Activated naive CD8-positive, alpha-beta T cell (primary cell): ENCODE data around the gene TXNDC16.
"Not testable (repeated sequence)": the region's sequence is repeated elsewhere in the genome, so short reads cannot be mapped to it uniquely, and the experiment has no call there.

Experiments used
- H3K27ac Mint-ChIP-seq: one replicate; pipeline ENCODE4 v1.8.0; 2021; ENCODE audit warnings: mixed read lengths
- H3K27me3 Mint-ChIP-seq: one replicate; pipeline ENCODE4 v1.8.0; 2021; ENCODE audit warnings: mixed read lengths
- H3K36me3 Mint-ChIP-seq: one replicate; pipeline ENCODE4 v1.8.0; 2021; ENCODE audit warnings: mixed read lengths
- H3K4me1 Mint-ChIP-seq: one replicate; pipeline ENCODE4 v1.8.0; 2021; ENCODE audit warnings: low read depth, mixed read lengths
- H3K4me3 Mint-ChIP-seq: one replicate; pipeline ENCODE4 v1.8.0; 2021; ENCODE audit warnings: mild to moderate bottlenecking, mixed read lengths
- H3K9me3 Mint-ChIP-seq: one replicate; pipeline ENCODE4 v1.8.0; 2021; ENCODE audit warnings: low read depth, mixed read lengths

TXNDC16 gene

GRCh38 chr14:52494444-52494843 lies 57.9 kb downstream of the TXNDC16 start:
- Mint-ChIP-seq H3K27ac (no peak overlapping the region), H3K36me3 (peaks cover 33% of the 10 kb centered on the region), H3K9me3 (peaks cover 3% of the 10 kb centered on the region), H3K4me1 (no peaks in the 10 kb centered on the region), H3K4me3 (no peak overlapping the region), H3K27me3 (no peaks in the 10 kb centered on the region)

GRCh38 chr14:52485350-52485960 lies 66.8 kb downstream of the TXNDC16 start:
- Mint-ChIP-seq H3K27me3 (no peaks in the 10 kb centered on the region), H3K27ac (no peak overlapping the region), H3K4me1 (peaks cover 3% of the 10 kb centered on the region), H3K4me3 (no peak overlapping the region), H3K9me3 (no peaks in the 10 kb centered on the region), H3K36me3 (peaks cover 4% of the 10 kb centered on the region)

DNA sequence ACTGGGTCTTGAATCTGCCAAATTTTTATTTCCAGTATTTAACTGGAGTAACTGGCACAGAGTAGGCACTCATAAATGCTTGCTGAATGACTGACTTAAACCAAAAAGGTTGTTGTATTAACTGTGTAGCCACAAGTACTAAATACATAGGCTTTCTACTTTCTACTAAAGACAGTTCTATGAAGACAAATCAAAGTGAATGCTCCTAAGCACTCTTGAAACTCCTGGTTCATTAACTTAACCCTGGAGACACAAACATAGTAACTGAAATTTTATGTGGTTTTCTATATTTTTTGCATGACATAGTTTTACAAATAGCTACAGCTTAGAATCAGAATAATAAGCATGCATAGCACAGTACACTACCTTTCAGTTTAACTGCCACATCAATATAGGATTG lies 70.4 kb downstream of the TXNDC16 start:
- H3K9me3 Mint-ChIP-seq = peaks cover 2% of the 10 kb centered on the region
- H3K4me1 Mint-ChIP-seq = peaks cover 8% of the 10 kb centered on the region
- no peaks in the 10 kb centered on the region for H3K27me3 Mint-ChIP-seq
- peaks cover 23% of the 10 kb centered on the region for H3K36me3 Mint-ChIP-seq
- no peak overlapping the region for H3K27ac Mint-ChIP-seq
- no peak overlapping the region for H3K4me3 Mint-ChIP-seq

GRCh38 chr14:52473557-52473956 lies 78.7 kb downstream of the TXNDC16 start:
- no peaks in the 10 kb centered on the region for H3K27me3 Mint-ChIP-seq
- H3K27ac Mint-ChIP-seq = no peak overlapping the region
- H3K36me3 Mint-ChIP-seq = peaks cover 23% of the 10 kb centered on the region
- H3K4me1 Mint-ChIP-seq = peaks cover 16% of the 10 kb centered on the region
- H3K9me3 Mint-ChIP-seq = peaks cover 11% of the 10 kb centered on the region
- H3K4me3 Mint-ChIP-seq = no peak overlapping the region

- H3K36me3 Mint-ChIP-seq = peaks cover 20% of the 10 kb centered on the region
- peaks cover 11% of the 10 kb centered on the region for H3K9me3 Mint-ChIP-seq
- H3K4me3 Mint-ChIP-seq = no peak overlapping the region
- H3K27ac Mint-ChIP-seq = no peak overlapping the region
- peaks cover 14% of the 10 kb centered on the region for H3K4me1 Mint-ChIP-seq
- no peaks in the 10 kb centered on the region for H3K27me3 Mint-ChIP-seq
Observed at GRCh38 chr14:52472728-52473127, 79.6 kb downstream of the TXNDC16 start.

DNA sequence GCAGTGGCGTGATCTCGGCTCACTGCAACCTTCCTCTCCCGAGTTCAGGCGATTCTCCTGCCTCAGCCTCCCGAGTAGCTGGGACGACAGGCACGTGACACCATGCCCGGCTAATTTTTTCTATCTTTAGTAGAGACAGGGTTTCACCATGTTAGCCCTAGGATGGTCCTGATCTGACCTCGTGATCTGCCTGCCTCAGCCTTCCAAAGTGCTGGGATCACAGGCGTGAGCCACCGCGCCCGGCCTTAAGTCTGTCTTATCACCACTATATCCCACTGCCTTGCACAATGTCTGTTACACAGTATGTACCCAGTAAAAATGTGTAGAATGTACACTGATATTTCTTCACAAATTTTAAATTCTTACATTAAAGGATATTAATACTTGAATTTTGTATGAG lies 80.1 kb downstream of the TXNDC16 start:
- H3K9me3 Mint-ChIP-seq = peaks cover 11% of the 10 kb centered on the region
- not testable (repeated sequence) for H3K4me3 Mint-ChIP-seq, H3K27ac Mint-ChIP-seq, H3K27me3 Mint-ChIP-seq
- peaks cover 20% of the 10 kb centered on the region for H3K36me3 Mint-ChIP-seq
- peaks cover 17% of the 10 kb centered on the region for H3K4me1 Mint-ChIP-seq

DNA sequence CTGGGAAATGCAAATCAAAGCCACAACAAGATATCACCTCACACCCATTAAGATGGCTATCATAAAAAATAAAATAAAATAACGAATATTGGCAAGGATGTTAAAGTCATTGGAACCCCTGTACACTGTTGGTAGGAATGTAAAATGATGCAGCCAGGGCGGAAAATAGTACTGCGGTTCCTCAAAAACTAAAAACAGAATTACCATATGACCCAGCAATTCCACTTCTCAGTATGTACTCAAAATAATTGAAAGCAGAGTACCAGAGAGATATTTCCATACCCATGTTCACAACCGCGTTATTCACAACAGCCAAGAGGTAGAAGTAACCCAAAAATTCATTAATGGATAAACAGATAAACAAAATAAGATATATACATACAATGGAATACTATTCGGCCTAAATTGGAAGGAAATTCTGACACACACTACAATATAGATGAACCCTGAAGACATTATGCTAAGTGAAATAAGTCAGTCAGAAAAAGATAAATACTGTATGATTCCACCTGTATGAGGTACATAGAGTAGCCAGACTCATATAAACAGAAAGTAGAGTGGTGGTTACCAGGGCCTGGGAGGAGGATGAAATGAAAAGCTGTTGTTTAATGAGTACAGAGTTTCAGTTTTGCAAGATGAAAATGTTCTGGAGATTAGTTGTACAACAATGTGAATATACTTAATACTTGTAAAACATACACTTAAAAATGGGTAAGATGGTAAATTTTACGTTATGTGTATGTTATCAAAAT lies 84.6 kb downstream of the TXNDC16 start:
- Mint-ChIP-seq H3K9me3 (no peaks in the 10 kb centered on the region), H3K27me3 (no peaks in the 10 kb centered on the region), H3K27ac (peak overlapping the region; percentile 76), H3K4me3 (no peak overlapping the region), H3K36me3 (peaks cover 11% of the 10 kb centered on the region), H3K4me1 (peaks cover 12% of the 10 kb centered on the region)

DNA sequence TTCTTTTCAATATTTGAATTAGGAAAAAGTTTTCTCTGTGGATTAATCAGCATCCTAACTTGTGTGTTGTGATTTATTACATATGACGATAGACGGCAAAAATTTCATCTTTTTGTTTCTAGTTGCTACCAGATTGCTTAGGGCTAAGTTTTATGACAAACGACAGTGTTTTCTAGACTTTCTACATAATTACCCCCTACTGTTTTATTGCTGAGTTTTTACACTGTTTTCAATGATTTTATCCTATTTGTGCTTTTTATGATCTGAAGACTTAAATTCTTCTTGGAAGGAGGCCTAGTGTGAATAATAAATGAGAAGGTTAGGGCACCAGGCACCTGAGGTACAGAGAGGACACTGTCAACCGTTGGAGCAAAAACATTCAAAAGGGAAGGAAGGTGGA lies 88.1 kb downstream of the TXNDC16 start:
- no peak overlapping the region for H3K4me3 Mint-ChIP-seq
- H3K27ac Mint-ChIP-seq = no peak overlapping the region
- no peaks in the 10 kb centered on the region for H3K27me3 Mint-ChIP-seq
- peaks cover 23% of the 10 kb centered on the region for H3K36me3 Mint-ChIP-seq
- H3K4me1 Mint-ChIP-seq = peaks cover 10% of the 10 kb centered on the region
- H3K9me3 Mint-ChIP-seq = peaks cover 5% of the 10 kb centered on the region

DNA sequence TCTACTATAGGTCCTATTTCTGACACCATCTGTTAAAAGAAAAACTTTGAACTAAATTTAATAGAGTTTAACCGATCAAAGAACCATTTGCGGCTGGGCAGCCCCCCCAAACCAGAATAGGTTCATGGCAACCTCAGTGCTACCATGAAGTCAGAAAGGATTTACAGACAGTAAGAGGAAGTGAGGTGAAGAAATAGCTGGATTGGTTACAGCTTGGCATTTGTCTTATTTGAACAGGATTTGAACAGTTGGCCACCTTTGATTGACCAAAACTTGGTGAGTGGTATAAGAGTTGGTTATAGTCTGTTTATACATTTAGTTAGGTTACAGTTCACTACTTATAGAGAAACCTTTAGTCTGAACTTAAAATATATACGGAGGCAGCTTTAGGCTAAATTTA lies 88.9 kb downstream of the TXNDC16 start:
- H3K9me3 Mint-ChIP-seq = peaks cover 5% of the 10 kb centered on the region
- H3K36me3 Mint-ChIP-seq = peaks cover 23% of the 10 kb centered on the region
- H3K27me3 Mint-ChIP-seq = no peaks in the 10 kb centered on the region
- no peak overlapping the region for H3K27ac Mint-ChIP-seq
- no peak overlapping the region for H3K4me3 Mint-ChIP-seq
- H3K4me1 Mint-ChIP-seq = peaks cover 10% of the 10 kb centered on the region

DNA sequence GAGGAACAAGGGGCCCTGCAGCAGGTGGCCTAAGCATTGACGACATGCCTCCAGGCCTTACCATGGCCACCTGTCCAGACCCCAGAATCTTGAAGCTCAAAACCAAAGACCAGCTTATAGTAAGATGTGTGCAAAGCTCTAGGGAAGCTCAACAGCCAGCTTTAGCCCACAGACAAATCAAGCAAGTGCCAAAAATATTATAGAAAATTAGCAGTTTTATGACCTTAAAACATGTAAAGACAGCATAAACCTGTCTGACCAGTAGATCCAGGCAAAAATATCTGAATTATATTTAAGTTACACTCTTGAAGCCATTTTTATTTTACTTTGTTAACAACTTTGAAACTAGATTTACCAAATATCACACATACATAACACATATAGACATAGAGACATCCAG lies 90.6 kb downstream of the TXNDC16 start:
- Mint-ChIP-seq H3K27me3 (no peaks in the 10 kb centered on the region), H3K27ac (no peak overlapping the region), H3K36me3 (peaks cover 25% of the 10 kb centered on the region), H3K4me1 (peaks cover 8% of the 10 kb centered on the region), H3K9me3 (peaks cover 5% of the 10 kb centered on the region), H3K4me3 (no peak overlapping the region)

- H3K4me1 Mint-ChIP-seq = peaks cover 5% of the 10 kb centered on the region
- H3K36me3 Mint-ChIP-seq = peaks cover 25% of the 10 kb centered on the region
- H3K27me3 Mint-ChIP-seq = no peaks in the 10 kb centered on the region
- no peak overlapping the region for H3K4me3 Mint-ChIP-seq
- no peak overlapping the region for H3K27ac Mint-ChIP-seq
- H3K9me3 Mint-ChIP-seq = peaks cover 5% of the 10 kb centered on the region
Observed at GRCh38 chr14:52458721-52459085, 93.6 kb downstream of the TXNDC16 start.

- no peak overlapping the region for H3K4me3 Mint-ChIP-seq
- H3K4me1 Mint-ChIP-seq = peaks cover 5% of the 10 kb centered on the region
- H3K27ac Mint-ChIP-seq = no peak overlapping the region
- peaks cover 30% of the 10 kb centered on the region for H3K36me3 Mint-ChIP-seq
- H3K9me3 Mint-ChIP-seq = peaks cover 5% of the 10 kb centered on the region
- no peaks in the 10 kb centered on the region for H3K27me3 Mint-ChIP-seq
Observed at GRCh38 chr14:52457411-52457810, 94.9 kb downstream of the TXNDC16 start.

GRCh38 chr14:52455291-52456088 lies 96.8 kb downstream of the TXNDC16 start:
- H3K36me3 Mint-ChIP-seq = peaks cover 44% of the 10 kb centered on the region
- H3K27me3 Mint-ChIP-seq = no peaks in the 10 kb centered on the region
- H3K4me1 Mint-ChIP-seq = peaks cover 5% of the 10 kb centered on the region
- no peak overlapping the region for H3K27ac Mint-ChIP-seq
- H3K4me3 Mint-ChIP-seq = no peak overlapping the region
- peaks cover 5% of the 10 kb centered on the region for H3K9me3 Mint-ChIP-seq

- Mint-ChIP-seq H3K9me3 (peaks cover 14% of the 10 kb centered on the region), H3K36me3 (peaks cover 54% of the 10 kb centered on the region), H3K4me1 (peaks cover 1% of the 10 kb centered on the region), H3K27me3 (no peaks in the 10 kb centered on the region), H3K27ac (no peak overlapping the region), H3K4me3 (no peak overlapping the region)
Observed at GRCh38 chr14:52447236-52447635, 105.1 kb downstream of the TXNDC16 start.

- H3K27ac Mint-ChIP-seq = no peak overlapping the region
- no peaks in the 10 kb centered on the region for H3K27me3 Mint-ChIP-seq
- H3K4me3 Mint-ChIP-seq = no peak overlapping the region
- peaks cover 45% of the 10 kb centered on the region for H3K36me3 Mint-ChIP-seq
- peaks cover 14% of the 10 kb centered on the region for H3K9me3 Mint-ChIP-seq
- peaks cover 1% of the 10 kb centered on the region for H3K4me1 Mint-ChIP-seq
Observed at GRCh38 chr14:52446355-52446754, 106.0 kb downstream of the TXNDC16 start.
